Raji (cell line): ENCODE data around the gene LITAF.

Source experiments
- POLR2A ChIP-seq: IDR thresholded peaks from 2 replicates; pipeline ENCODE4 v1.6.1; 2011; ENCODE audit warnings: low read depth, low read length, control low read depth; ENCODE audit not compliant: insufficient read depth

Gene LITAF

GRCh38 chr16:11586856-11587642 lies at the start of gene LITAF:
LITAF (minus strand) TSS chr16:11586919; CDS start chr16:11556730, 30,189 bp downstream.
- TF ChIP-seq POLR2A, result no peak

DNA sequence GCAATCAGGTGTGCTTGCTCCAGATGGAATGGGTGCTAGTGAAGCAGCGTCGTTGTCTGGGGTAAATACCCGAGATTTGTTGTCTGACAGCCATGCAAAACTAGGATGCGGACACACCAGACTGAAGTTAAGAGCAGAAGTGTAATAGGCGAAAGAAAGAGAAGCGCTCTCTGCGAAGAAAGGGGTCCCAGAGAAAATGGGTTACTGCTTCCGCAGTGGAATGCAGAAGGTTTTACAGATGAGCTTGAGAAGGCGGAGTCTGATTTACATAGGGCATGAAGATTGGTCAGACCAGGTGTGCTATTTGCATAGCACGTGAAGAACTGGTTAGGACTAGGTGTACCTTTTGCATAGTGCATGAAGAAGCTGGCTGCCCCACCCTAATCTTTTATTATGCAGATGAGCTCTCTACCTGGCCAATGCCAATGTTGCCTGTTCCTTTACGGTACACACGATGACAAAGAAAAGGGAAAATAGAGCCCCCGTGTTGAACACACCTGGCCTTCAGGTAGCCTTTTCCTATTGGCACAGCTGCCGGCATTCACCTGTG lies 49.5 kb upstream of the LITAF start:
- TF ChIP-seq POLR2A, result no peak

GRCh38 chr16:11635679-11636171 lies 49.0 kb upstream of the LITAF start:
- no peak for TF ChIP-seq POLR2A

DNA sequence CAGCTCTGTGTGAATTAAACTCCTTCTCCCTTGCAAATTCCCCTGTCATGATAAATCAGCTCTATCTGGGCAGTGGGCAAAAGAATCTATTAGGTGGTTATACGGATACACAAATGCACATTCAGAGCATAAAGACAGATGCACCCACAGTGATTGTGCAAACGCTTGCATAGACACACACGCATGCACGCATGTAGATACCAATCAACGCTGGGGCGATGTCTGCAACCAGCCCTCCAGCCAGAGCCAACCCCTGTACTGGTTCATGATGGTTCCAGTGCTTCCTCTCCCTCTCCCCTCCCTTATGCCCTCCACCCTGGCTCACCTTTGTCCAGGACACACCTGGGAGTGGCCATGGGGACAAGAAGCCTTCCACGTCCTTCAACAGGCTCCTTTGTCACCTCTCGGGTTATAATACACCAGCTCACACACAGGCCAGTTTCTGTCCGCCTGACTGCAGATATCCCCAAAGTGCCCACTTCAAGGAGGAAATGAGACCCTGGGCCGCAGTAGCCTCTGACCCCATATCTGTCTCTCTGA lies 48.5 kb upstream of the LITAF start:
- TF ChIP-seq POLR2A, result no peak

- no peak for TF ChIP-seq POLR2A
Observed at GRCh38 chr16:11634312-11634711, 47.6 kb upstream of the LITAF start.

- no peak for TF ChIP-seq POLR2A
Observed at GRCh38 chr16:11633113-11633512, 46.4 kb upstream of the LITAF start.

DNA sequence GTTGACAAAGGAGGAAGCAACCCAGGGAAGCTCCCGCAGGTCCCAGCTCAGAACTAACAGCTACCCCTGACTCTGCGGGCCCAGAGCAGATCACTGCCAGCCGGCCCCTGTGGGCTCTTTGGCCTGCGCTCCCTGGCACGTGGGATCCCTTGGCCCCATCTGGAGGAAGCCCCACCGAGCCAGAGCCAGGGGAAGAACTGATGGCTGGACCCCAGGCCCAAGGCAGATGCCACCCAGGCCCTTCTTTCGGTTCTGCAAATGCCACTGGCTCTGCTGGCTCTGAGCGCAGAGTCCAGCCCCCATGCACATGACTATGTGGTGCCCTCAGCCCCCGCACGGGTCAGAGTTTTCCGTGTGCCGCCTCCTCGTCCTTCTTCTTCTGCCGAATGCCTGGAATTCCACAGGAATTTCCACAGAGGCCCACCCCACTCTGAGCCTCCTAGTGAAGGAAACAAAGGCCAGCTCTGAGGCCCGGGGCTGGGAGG lies 45.8 kb upstream of the LITAF start:
- no peak for TF ChIP-seq POLR2A

DNA sequence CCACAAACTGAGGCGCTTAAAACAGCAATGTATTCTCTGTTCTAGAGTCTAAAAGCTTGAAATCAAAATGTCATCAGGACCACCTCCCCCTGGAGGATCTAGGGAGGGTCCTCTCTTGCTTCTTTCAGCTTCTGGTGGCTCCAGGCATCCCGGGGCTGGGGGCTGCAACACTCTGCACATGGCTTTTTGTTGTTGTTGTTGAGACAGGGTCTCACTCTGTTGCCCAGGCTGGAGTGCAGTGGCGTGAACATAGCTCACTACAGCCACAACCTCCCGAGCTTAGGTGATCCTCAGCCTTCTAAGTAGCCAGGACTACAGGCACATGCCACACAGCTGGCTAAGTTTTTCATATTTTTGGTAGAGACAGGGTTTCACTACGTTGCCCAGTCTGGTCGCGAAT lies 44.5 kb upstream of the LITAF start:
- no peak for TF ChIP-seq POLR2A

GRCh38 chr16:11630768-11631056 lies 44.0 kb upstream of the LITAF start:
- no peak for TF ChIP-seq POLR2A

- TF ChIP-seq POLR2A, result no peak
Observed at GRCh38 chr16:11630046-11630767, 43.5 kb upstream of the LITAF start.

DNA sequence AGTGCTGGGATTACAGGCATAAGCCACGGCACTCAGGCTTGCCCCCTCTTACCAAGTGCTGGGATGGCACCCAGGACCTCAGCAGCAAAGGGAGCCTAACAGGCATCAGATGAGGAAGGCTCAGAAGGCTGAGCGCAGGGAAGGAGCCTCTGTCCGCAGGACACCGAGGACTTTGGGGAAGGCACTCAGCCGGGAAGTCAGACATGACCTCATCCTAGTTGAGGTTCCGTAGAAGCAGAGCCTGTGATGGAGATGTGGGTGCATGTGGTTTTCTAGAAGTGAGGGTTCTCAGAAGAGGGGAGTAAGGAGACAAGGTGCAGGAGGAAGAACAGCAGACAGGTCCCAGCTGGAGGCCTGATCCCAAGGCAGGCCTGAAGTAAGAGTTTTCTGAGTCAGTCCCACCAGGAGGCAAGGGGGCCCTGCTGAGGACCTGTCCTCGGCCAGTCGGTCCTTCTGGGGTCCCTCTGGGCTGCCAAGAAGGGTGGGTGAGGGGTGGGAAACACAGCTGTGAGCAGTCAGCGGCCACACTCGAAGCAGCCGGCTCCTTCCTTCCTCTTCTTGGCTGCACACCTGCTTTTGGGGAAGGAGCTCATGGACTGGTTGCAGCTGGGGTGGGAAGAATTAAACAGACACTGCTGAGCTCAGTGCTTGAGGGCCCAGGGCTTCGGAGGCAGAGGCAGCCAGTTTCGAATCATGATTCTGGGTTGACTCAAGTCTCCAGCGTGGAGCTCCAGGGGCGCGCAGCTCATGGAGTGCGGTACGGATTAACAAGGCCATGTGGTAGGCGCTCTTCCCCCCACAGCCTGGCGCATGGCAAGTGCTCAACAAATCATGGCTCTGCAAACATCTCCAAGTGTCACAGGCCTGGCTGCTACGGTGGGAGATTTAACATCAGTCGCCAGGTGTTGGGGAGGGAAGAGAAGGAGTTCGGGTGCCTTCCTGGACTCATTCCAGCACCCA lies 42.6 kb upstream of the LITAF start:
- TF ChIP-seq POLR2A, result no peak

DNA sequence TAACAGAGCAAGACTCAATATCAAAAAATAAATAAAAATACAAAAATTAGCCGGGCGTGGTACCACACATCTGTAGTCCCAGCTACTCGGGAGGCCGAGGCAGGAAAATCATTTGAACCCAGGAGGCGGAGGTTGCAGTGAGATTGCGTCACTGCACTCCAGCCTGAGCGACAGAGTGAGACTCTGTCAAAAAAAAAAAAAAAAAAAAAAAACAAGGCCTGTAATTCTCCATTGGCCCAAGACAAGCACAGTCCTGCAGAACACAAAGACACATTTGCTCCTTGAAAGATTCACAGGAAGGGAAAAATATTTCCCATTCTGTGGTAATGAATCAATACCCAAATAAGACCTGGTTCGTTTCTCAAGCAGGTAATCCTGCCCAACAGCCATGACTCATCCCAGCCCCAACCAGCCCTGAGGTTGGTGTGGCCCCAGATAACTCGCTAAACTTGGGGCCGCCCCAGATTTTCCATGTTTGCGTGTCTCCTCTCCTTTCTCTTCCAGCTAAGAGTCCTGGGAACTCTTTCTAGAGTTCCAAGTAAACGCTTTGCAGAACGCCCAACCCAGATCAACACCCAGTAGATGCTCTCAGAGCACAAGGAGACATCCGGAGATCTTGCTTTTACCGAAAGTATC lies 41.2 kb upstream of the LITAF start:
- no peak for TF ChIP-seq POLR2A

DNA sequence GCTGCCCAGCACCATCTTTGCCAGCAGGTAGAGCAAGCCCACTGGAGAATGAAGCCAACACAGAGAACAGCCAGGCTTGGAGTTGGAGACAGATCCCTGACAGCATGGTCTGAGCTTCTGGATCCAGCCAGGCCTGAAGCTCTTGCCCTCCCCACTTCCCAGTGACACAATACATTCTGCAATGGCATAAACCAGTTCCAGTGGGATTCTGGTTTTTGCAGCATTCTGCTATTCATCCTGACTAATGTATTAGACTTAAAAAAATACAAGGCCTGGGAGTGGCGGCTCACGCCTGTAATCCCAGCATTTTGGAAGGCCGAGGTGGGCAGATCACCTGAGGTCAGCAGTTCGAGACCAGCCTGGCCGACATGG lies 40.6 kb upstream of the LITAF start:
- TF ChIP-seq POLR2A, result no peak

- TF ChIP-seq POLR2A, result no peak
Observed at GRCh38 chr16:11626657-11627291, 40.1 kb upstream of the LITAF start.
